HepG2 (cell line): Measurements from ENCODE around the gene NRK. TPM values are rescaled to one million over a fixed set of nuclear protein-coding genes. Genes with fewer than 3 reads are reported as not detected.
"Not testable (repeated sequence)": the region's sequence is repeated elsewhere in the genome, so short reads cannot be mapped to it uniquely, and the experiment has no call there.

Source experiments
- ATAC-seq: fragments of 200-7000 bp; cut with Tn5 transposase; 3 replicates; pipeline ENCODE4 v1.9.1; 2020; ENCODE audit warnings: mild to moderate bottlenecking, moderate library complexity
- BruUV-seq: library from RNA; stranded (reverse); fragments of 400-500 nt; replicated peaks from 2 replicates; lab custom pipeline; 2021; lab: Mats Ljungman, UMichigan
- CTCF ChIA-PET: fragments of 300-600 bp; formaldehyde crosslinking; extraction: SDS; loops from one replicate; lab custom pipeline; 2021; ENCODE audit warnings: low total read pairs, inconsistent platforms, low intra/inter-chr PET ratio; lab: Yijun Ruan, JAX
- POLR2A ChIA-PET: fragments of 350-600 bp; sonication (Branson Sonifier 250); formaldehyde crosslinking; loops from one replicate; lab custom pipeline; 2020; ENCODE audit warnings: antibody characterized with exemption, inconsistent platforms; lab: Yijun Ruan, JAX
- DNase-seq: peaks from one replicate; pipeline ENCODE4 v3.0.0-alpha.2; 2015; ENCODE audit warnings: low spot score
- FAIRE-seq: peaks from 3 replicates; lab custom pipeline; 2011; peaks lifted over from hg19 to GRCh38; lab: Jason Lieb, UNC
- H2AFZ ChIP-seq: one replicate; pipeline ENCODE4 v1.6.1; 2011; ENCODE audit warnings: low read length, inconsistent platforms
- H3K27ac ChIP-seq: fragments of 300-600 bp; 3 replicates; pipeline ENCODE4 v1.8.0; 2011; ENCODE audit warnings: mixed run types, mild to moderate bottlenecking, mixed read lengths, low read length, inconsistent platforms; ENCODE audit not compliant: insufficient read depth; ENCODE audit errors: extremely low read length
- H3K27me3 ChIP-seq, 2 experiments: fragments of 200-600 bp in 1 of 2; 2 replicates in 1 of 2; 3 replicates in 1 of 2; pipeline versions ENCODE4 v1.6.0 to v1.8.0; 2011; ENCODE audit warnings: low read length in 2 of 2, mild to moderate bottlenecking in 2 of 2, moderate library complexity in 2 of 2, inconsistent platforms in 1 of 2; ENCODE audit not compliant: insufficient read depth in 2 of 2, control insufficient read depth in 1 of 2
- H3K36me3 ChIP-seq, 2 experiments: fragments of 200-600 bp in 1 of 2; replicated peaks in 1 of 2; 2 replicates in 1 of 2; 3 replicates in 1 of 2; pipeline versions ENCODE4 v1.5.1 to v1.8.0; 2011; ENCODE audit warnings: low read length in 2 of 2, inconsistent platforms in 1 of 2; ENCODE audit not compliant: insufficient read depth in 2 of 2, control insufficient read depth in 1 of 2
- H3K4me1 ChIP-seq: 2 replicates; pipeline ENCODE4 v1.5.1; 2012; ENCODE audit warnings: low read length, inconsistent platforms; ENCODE audit not compliant: insufficient read depth
- H3K4me2 ChIP-seq: 2 replicates; pipeline ENCODE4 v1.6.0; 2011; ENCODE audit warnings: low read depth, low read length, inconsistent platforms
- H3K4me3 ChIP-seq, 3 experiments: fragments of 200-600 bp in 1 of 3; sonication (generic), shearing (Covaris generic) in 1 of 3; replicated peaks in 1 of 3; 2 replicates each; pipeline ENCODE4 v1.5.1; 2011 to 2016; ENCODE audit warnings: low read length in 3 of 3, inconsistent platforms in 2 of 3, low read depth in 2 of 3, mild to moderate bottlenecking in 2 of 3, control low read depth in 1 of 3, mixed read lengths in 1 of 3; ENCODE audit not compliant: insufficient read depth in 1 of 3
- H3K79me2 ChIP-seq: one replicate; pipeline ENCODE4 v1.6.1; 2011; ENCODE audit warnings: low read length, inconsistent platforms; ENCODE audit not compliant: insufficient read depth
- H3K9ac ChIP-seq: 2 replicates; pipeline ENCODE4 v1.6.0; 2011; ENCODE audit warnings: mild to moderate bottlenecking, low read depth, low read length, inconsistent platforms; ENCODE audit not compliant: insufficient read depth
- H3K9me3 ChIP-seq: 2 replicates; pipeline ENCODE4 v1.5.1; 2012; ENCODE audit warnings: mild to moderate bottlenecking, low read length
- H4K20me1 ChIP-seq: 2 replicates; pipeline ENCODE4 v1.6.0; 2011; ENCODE audit warnings: inconsistent platforms, mild to moderate bottlenecking, low read length, moderate library complexity; ENCODE audit not compliant: insufficient read depth
- FOSL2 ChIP-seq: sonication (generic); formaldehyde crosslinking; IDR thresholded peaks from 2 replicates; pipeline ENCODE4 v1.4.0; 2020; ENCODE audit warnings: missing genetic modification reagents
- HNF4A ChIP-seq: sonication (generic); formaldehyde crosslinking; IDR thresholded peaks from 2 replicates; pipeline ENCODE4 v1.4.0; 2020; ENCODE audit warnings: missing genetic modification reagents
- WGBS: methylation state at CpG from one replicate; pipeline ENCODE4 v1.1.6; 2017; ENCODE audit warnings: low lambda C conversion rate; 5-methylcytosine and 5-hydroxymethylcytosine counted together
- in situ Hi-C: cut with HindIII; loops from 2 replicates; pipeline ENCODE4 v1.10.0; 2017; ENCODE audit warnings: low pct_unique_long_range_greater_than_20kb; ENCODE audit not compliant: extremely low pct_ligation_motif_present
- intact Hi-C: fragments of 100-400 bp; cut with micrococcal nuclease; formaldehyde crosslinking; loops from one replicate; pipeline ENCODE4 v1.10.0; 2022; ENCODE audit not compliant: unreplicated experiment
- polyA plus RNA-seq, 8 experiments: library from polyadenylated mRNA; depleted of rRNA in 3 of 8; stranded (reverse) in 7 of 8; unstranded in 1 of 8; fragments of >200 nt; fragmentation: Illumina TruSeq in 4 of 8; extraction: Trizol in 4 of 8; gene quantifications; 2 replicates each; pipeline versions ENCODE4 v1.2.1 to v1.2.3, GENCODE V29; 2011 to 2016; ENCODE audit warnings: low read depth in 4 of 8, missing spikeins in 1 of 8, mixed read lengths in 1 of 8; ENCODE audit not compliant: insufficient read depth in 1 of 8
- total RNA-seq, 5 experiments: library from RNA; depleted of rRNA; stranded (reverse); fragments of >200 nt; fragmentation: Illumina TruSeq; extraction: Trizol; gene quantifications; 2 replicates each; pipeline ENCODE4 v1.2.3, GENCODE V29; 2016; ENCODE audit warnings: low read depth in 1 of 5
- TF ChIP-seq, protein P1 (sequence below): sonication (generic); formaldehyde crosslinking; IDR thresholded peaks from 2 replicates; pipeline ENCODE4 v1.4.0; 2020; ENCODE audit warnings: missing genetic modification reagents
- TF ChIP-seq, protein P2 (sequence below): sonication (generic); formaldehyde crosslinking; IDR thresholded peaks from 2 replicates; pipeline ENCODE4 v1.5.1; 2020; ENCODE audit warnings: mild to moderate bottlenecking, missing genetic modification reagents, moderate library complexity

The NRK gene
- total and polyA plus RNA-seq, 2 of the 13 experiments (the other 11 are each of a cell fraction or from before 2014, with no cell fraction given) = not detected

DNA sequence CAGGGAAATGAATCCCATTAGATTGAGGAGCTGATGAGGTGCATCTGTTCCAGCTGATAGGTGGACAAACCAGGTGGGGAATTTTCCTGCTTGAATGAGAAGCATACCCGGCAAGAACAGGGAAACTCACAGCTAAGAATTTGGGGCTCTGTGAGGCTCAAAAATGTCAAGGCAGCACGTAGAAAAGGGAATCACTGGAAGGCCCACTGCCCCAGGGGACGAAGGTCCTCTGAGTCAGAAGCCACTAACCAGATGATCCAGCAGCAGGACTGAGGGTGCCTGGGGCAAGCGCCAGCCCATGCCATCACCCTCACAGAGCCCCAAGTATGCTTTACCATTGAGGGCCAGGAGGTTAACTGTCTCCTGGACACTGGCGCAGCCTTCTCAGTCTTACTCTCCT is 178.3 kb downstream of the NRK start:
- WGBS = 8% methylated on average over 2 of the region's 5 CpGs
- ATAC-seq = peak; percentile 23; the same call in 1 of the 3 replicates

More for the DNA sequence above, 178.3 kb downstream of the NRK start:
- CTCF ChIA-PET, FAIRE-seq, BruUV-seq, POLR2A ChIA-PET, H3K9me3 ChIP-seq, in situ Hi-C loops, H3K27me3 ChIP-seq, H3K4me3 ChIP-seq, intact Hi-C loops, H3K36me3 ChIP-seq, H3K9ac ChIP-seq, DNase-seq: not testable (repeated sequence)
- Histone ChIP-seq H3K4me2 (peak overlapping the region; percentile 32; the same call in 1 of the 2 replicates), H3K4me1 (peaks cover 49% of the 10 kb centered on the region)
- TF ChIP-seq, protein P1, sequence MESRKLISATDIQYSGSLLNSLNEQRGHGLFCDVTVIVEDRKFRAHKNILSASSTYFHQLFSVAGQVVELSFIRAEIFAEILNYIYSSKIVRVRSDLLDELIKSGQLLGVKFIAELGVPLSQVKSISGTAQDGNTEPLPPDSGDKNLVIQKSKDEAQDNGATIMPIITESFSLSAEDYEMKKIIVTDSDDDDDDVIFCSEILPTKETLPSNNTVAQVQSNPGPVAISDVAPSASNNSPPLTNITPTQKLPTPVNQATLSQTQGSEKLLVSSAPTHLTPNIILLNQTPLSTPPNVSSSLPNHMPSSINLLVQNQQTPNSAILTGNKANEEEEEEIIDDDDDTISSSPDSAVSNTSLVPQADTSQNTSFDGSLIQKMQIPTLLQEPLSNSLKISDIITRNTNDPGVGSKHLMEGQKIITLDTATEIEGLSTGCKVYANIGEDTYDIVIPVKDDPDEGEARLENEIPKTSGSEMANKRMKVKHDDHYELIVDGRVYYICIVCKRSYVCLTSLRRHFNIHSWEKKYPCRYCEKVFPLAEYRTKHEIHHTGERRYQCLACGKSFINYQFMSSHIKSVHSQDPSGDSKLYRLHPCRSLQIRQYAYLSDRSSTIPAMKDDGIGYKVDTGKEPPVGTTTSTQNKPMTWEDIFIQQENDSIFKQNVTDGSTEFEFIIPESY = 0 out of 2 replicates have a peak, but pooled peaks have one; percentile 13
- TF ChIP-seq HNF4A (CRISPR knock-in tag) (peak; percentile 37; the same call in 1 of the 2 replicates), FOSL2 (CRISPR knock-in tag) (peak; percentile 40; the same call in 1 of the 2 replicates)
- TF ChIP-seq, protein P2, sequence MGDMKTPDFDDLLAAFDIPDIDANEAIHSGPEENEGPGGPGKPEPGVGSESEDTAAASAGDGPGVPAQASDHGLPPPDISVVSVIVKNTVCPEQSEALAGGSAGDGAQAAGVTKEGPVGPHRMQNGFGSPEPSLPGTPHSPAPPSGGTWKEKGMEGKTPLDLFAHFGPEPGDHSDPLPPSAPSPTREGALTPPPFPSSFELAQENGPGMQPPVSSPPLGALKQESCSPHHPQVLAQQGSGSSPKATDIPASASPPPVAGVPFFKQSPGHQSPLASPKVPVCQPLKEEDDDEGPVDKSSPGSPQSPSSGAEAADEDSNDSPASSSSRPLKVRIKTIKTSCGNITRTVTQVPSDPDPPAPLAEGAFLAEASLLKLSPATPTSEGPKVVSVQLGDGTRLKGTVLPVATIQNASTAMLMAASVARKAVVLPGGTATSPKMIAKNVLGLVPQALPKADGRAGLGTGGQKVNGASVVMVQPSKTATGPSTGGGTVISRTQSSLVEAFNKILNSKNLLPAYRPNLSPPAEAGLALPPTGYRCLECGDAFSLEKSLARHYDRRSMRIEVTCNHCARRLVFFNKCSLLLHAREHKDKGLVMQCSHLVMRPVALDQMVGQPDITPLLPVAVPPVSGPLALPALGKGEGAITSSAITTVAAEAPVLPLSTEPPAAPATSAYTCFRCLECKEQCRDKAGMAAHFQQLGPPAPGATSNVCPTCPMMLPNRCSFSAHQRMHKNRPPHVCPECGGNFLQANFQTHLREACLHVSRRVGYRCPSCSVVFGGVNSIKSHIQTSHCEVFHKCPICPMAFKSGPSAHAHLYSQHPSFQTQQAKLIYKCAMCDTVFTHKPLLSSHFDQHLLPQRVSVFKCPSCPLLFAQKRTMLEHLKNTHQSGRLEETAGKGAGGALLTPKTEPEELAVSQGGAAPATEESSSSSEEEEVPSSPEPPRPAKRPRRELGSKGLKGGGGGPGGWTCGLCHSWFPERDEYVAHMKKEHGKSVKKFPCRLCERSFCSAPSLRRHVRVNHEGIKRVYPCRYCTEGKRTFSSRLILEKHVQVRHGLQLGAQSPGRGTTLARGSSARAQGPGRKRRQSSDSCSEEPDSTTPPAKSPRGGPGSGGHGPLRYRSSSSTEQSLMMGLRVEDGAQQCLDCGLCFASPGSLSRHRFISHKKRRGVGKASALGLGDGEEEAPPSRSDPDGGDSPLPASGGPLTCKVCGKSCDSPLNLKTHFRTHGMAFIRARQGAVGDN (CRISPR knock-in tag) = peak; percentile 44
- TF ChIP-seq, all 625 proteins: peak for 4; not testable (repeated sequence) for 621
- H3K79me2 ChIP-seq, H4K20me1 ChIP-seq, H3K27ac ChIP-seq, H2AFZ ChIP-seq: not testable (repeated sequence)
